ENCODE data around the gene PPA1. TPM values are rescaled to one million over a fixed set of nuclear protein-coding genes. Genes with fewer than 3 reads are reported as not detected.

PPA1 gene
- polyA plus RNA-seq, 1 donor from 2014 or later: 402 TPM

DNA sequence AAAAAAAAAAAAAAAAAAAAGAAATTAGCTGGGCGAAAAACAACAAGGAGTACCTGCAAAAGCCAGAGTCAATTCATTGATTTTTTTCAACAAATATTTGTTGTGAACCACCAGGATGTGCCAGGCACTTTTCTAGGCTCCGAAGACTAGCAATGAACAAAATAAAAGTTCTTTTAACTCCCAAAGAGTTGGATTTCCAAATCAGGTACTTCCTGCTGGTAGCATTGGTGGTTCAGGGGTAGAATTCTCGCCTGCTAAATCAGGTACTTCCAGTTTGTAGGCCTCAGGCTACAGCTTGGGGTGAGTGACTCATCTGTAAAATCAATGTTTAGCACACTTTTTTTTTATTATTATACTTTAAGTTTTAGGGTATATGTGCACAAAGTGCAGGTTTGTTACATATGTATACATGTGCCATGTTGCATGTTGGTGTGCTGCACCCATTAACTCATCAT lies 10.9 kb downstream of the PPA1 start:
- Histone ChIP-seq H3K36me3 (ENCODE audit: insufficient read depth, low read length) (peaks cover 3% of the 10 kb centered on the region), H4K20me1 (ENCODE audit: insufficient read depth) (peaks cover 4% of the 10 kb centered on the region), H3K4me2 (ENCODE audit: low read length) (no peak overlapping the region)

DNA sequence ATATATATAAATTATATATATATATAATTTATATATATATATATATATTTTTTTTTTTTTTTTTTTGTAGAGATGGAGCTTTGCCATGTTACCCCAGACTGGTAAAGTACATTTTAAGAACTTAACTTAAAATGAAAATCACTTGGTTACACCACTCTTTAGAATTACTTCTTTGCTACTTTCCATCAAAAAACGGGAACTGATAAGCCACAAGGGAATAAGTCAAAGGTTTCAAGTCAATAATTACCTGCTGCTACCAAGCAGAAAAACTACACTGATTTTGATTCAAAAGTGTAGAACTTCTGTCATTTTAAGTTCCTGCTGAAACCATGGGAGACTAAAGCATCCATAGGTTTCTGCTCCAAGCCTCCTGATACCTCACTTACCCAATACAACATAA lies 12.2 kb downstream of the PPA1 start:
- no peak for TF ChIP-seq MXI1 (conservative IDR thresholded peaks at IDR 0.05; ENCODE audit: poor library complexity, severe bottlenecking)
- no peak for TF ChIP-seq EP300 (conservative IDR thresholded peaks at IDR 0.05; ENCODE audit: poor library complexity, severe bottlenecking)
- TF ChIP-seq EZH2 (IDR thresholded peaks at IDR 0.05; ENCODE audit: borderline replicate concordance, insufficient read depth, low read length, poor library complexity, severe bottlenecking): no peak
- no peak for TF ChIP-seq POLR2AphosphoS5 (IDR thresholded peaks at IDR 0.05)
- no peak for TF ChIP-seq SMC3 (conservative IDR thresholded peaks at IDR 0.05; ENCODE audit: poor library complexity)
- TF ChIP-seq RAD21 (conservative IDR thresholded peaks at IDR 0.05): no peak
- TF ChIP-seq REST (IDR thresholded peaks at IDR 0.05; ENCODE audit: borderline replicate concordance): no peak
- TF ChIP-seq CTCF (IDR thresholded peaks at IDR 0.05; ENCODE audit: poor library complexity, severe bottlenecking): no peak
- TF ChIP-seq TAF1 (IDR thresholded peaks at IDR 0.05; ENCODE audit: low read depth): no peak
- Histone ChIP-seq H3F3A (ENCODE audit: insufficient read depth, low read length, poor library complexity, severe bottlenecking) (no peaks in the 10 kb centered on the region), H3K27ac (ENCODE audit: low read length) (no peak overlapping the region), H3K79me2 (replicated peaks; ENCODE audit: insufficient read depth, low read length) (no peaks in the 10 kb centered on the region), H3K9ac (ENCODE audit: low read length) (no peak overlapping the region), H3K9me2 (ENCODE audit: insufficient read depth, low read length) (no peaks in the 10 kb centered on the region), H3K9me3 (ENCODE audit: low read length) (no peaks in the 10 kb centered on the region), H3K36me3 (ENCODE audit: insufficient read depth, low read length) (peaks cover 6% of the 10 kb centered on the region), H3K4me2 (ENCODE audit: low read length) (no peak overlapping the region), H2AFZ (ENCODE audit: low read depth, low read length) (no peak overlapping the region), H4K20me1 (ENCODE audit: insufficient read depth) (peaks cover 4% of the 10 kb centered on the region), H3K27me3 (ENCODE audit: insufficient read depth, low read depth, low read length) (no peaks in the 10 kb centered on the region), H3K4me3 (ENCODE audit: low read length) (no peak overlapping the region)

More for the DNA sequence above, 10.9 kb downstream of the PPA1 start:
- Histone ChIP-seq H2AFZ (ENCODE audit: low read depth, low read length) (no peak overlapping the region), H3K9me2 (ENCODE audit: insufficient read depth, low read length) (no peaks in the 10 kb centered on the region), H3K9ac (ENCODE audit: low read length) (no peak overlapping the region), H3F3A (ENCODE audit: insufficient read depth, low read length, poor library complexity, severe bottlenecking) (no peaks in the 10 kb centered on the region), H3K27me3 (ENCODE audit: insufficient read depth, low read depth, low read length) (no peaks in the 10 kb centered on the region), H3K4me3 (ENCODE audit: low read length) (no peak overlapping the region), H3K79me2 (replicated peaks; ENCODE audit: insufficient read depth, low read length) (no peaks in the 10 kb centered on the region), H3K9me3 (ENCODE audit: low read length) (no peaks in the 10 kb centered on the region), H3K27ac (ENCODE audit: low read length) (no peak overlapping the region)
- TF ChIP-seq CTCF (IDR thresholded peaks at IDR 0.05; ENCODE audit: poor library complexity, severe bottlenecking) (no peak), SMC3 (conservative IDR thresholded peaks at IDR 0.05; ENCODE audit: poor library complexity) (no peak), EP300 (conservative IDR thresholded peaks at IDR 0.05; ENCODE audit: poor library complexity, severe bottlenecking) (no peak)

Data from neural cell (in vitro differentiated cells).